ENCODE measurements around the gene OAS2.
"Not testable (repeated sequence)": the region's sequence is repeated elsewhere in the genome, so short reads cannot be mapped to it uniquely, and the experiment has no call there.

DNA sequence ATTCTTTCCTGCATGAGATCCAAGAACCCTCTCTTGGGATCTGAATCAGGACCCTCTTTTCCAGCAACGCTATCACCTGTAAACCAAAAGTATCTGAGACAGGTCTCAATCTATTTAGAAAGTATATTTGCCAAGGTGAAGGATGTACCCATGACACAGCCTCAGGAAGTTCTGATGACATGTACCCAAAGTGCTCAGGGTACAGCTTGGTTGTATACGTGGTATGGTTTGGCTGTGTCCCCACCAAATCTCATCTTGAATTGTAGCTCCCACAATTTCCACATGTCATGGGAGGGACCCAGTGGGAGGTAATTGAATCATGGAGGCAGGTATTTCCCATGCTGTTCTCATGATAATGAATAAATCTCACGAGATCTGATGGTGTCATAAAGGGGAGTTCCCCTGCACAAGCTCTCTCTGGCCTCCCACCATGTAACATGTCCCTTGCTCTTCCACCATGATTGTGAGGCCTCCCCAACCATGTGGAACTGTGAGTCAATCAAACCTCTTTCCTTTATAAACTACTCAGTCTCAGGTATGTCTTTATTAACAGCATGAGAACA, 10.6 kb downstream of the OAS2 start:
- TF ChIP-seq, protein P1, sequence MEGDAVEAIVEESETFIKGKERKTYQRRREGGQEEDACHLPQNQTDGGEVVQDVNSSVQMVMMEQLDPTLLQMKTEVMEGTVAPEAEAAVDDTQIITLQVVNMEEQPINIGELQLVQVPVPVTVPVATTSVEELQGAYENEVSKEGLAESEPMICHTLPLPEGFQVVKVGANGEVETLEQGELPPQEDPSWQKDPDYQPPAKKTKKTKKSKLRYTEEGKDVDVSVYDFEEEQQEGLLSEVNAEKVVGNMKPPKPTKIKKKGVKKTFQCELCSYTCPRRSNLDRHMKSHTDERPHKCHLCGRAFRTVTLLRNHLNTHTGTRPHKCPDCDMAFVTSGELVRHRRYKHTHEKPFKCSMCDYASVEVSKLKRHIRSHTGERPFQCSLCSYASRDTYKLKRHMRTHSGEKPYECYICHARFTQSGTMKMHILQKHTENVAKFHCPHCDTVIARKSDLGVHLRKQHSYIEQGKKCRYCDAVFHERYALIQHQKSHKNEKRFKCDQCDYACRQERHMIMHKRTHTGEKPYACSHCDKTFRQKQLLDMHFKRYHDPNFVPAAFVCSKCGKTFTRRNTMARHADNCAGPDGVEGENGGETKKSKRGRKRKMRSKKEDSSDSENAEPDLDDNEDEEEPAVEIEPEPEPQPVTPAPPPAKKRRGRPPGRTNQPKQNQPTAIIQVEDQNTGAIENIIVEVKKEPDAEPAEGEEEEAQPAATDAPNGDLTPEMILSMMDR (IDR thresholded peaks at IDR 0.05 in 4 of 5, conservative IDR thresholded peaks at IDR 0.05 in 1 of 5): not testable (repeated sequence)
- TF ChIP-seq POLR2A (IDR thresholded peaks at IDR 0.05): not testable (repeated sequence)

All from gastrocnemius medialis (tissue), 4 donors.